Fibroblast of lung (primary cell): Measurements from ENCODE around the gene TSHZ1.

Source experiments
- CTCF ChIP-seq, 2 donors: IDR thresholded peaks in 1 of 2; conservative IDR thresholded peaks in 1 of 2; 1 replicate in 1 of 2; 2 replicates in 1 of 2; pipeline ENCODE4 v1.5.1; 2011 to 2012; ENCODE audit warnings: low read length in 2 of 2, control low read depth in 1 of 2, inconsistent platforms in 1 of 2, low read depth in 1 of 2, mild to moderate bottlenecking in 1 of 2
- EZH2 ChIP-seq: IDR thresholded peaks from 2 replicates; pipeline ENCODE4 v1.5.1; 2012; ENCODE audit warnings: low read length, control low read depth, mild to moderate bottlenecking; ENCODE audit errors: missing control alignments

- TF ChIP-seq CTCF (conservative IDR thresholded peaks at IDR 0.05 in 1 of 2, IDR thresholded peaks at IDR 0.05 in 1 of 2; ENCODE audit: low read depth in 1 of 2, low read length in 2 of 2) (no peak), EZH2 (no peak)
Observed at GRCh38 chr18:75189696-75190095, 20.9 kb upstream of the TSHZ1 start.
